ENCODE data around the gene TAF3. TPM values are rescaled to one million over a fixed set of nuclear protein-coding genes. Genes with fewer than 3 reads are reported as not detected.

Gene TAF3
- total RNA-seq, 1 experiment from 2014 or later, result 14.5 TPM

GRCh38 chr10:7986851-7987250, 168.5 kb downstream of the TAF3 start:
- Mint-ChIP-seq H3K27me3 (ENCODE audit: unreplicated experiment) (no peaks in the 10 kb centered on the region), H3K36me3 (ENCODE audit: insufficient read depth, unreplicated experiment) (no peaks in the 10 kb centered on the region), H3K9me3 (ENCODE audit: low read depth, unreplicated experiment) (no peaks in the 10 kb centered on the region), H3K4me1 (ENCODE audit: low read depth, unreplicated experiment) (no peaks in the 10 kb centered on the region), H3K27ac (ENCODE audit: unreplicated experiment) (no peak overlapping the region), H3K4me3 (ENCODE audit: low read depth, unreplicated experiment) (no peak overlapping the region)
- CTCF ChIA-PET, result no interaction called here
- no peak for TF ChIP-seq CTCF (IDR thresholded peaks at IDR 0.05; ENCODE audit: unreplicated experiment)
- DNase-seq, result no peak
- BruUV-seq (replicated peaks), result no TSS peak
- intact Hi-C loops (cut with micrococcal nuclease; ENCODE audit: unreplicated experiment), result no loop called here

GRCh38 chr10:7988989-7989388, 170.7 kb downstream of the TAF3 start:
- Mint-ChIP-seq H3K27me3 (ENCODE audit: unreplicated experiment) (no peaks in the 10 kb centered on the region), H3K9me3 (ENCODE audit: low read depth, unreplicated experiment) (no peaks in the 10 kb centered on the region), H3K36me3 (ENCODE audit: insufficient read depth, unreplicated experiment) (no peaks in the 10 kb centered on the region), H3K27ac (ENCODE audit: unreplicated experiment) (no peak overlapping the region), H3K4me1 (ENCODE audit: low read depth, unreplicated experiment) (no peaks in the 10 kb centered on the region), H3K4me3 (ENCODE audit: low read depth, unreplicated experiment) (no peak overlapping the region)
- no TSS peak for BruUV-seq (replicated peaks)
- TF ChIP-seq CTCF (IDR thresholded peaks at IDR 0.05; ENCODE audit: unreplicated experiment), result no peak
- intact Hi-C loops (cut with micrococcal nuclease; ENCODE audit: unreplicated experiment), result no loop called here
- no peak for DNase-seq
- CTCF ChIA-PET, result interaction anchor here (0.7 kb wide), 1 partner anchor 868 kb away, joined by 3 read pairs; no protein-coding TSS in a partner anchor

- no TSS peak for BruUV-seq (replicated peaks)
- Mint-ChIP-seq H3K9me3 (ENCODE audit: low read depth, unreplicated experiment) (no peaks in the 10 kb centered on the region), H3K4me1 (ENCODE audit: low read depth, unreplicated experiment) (no peaks in the 10 kb centered on the region), H3K4me3 (ENCODE audit: low read depth, unreplicated experiment) (no peak overlapping the region), H3K27ac (ENCODE audit: unreplicated experiment) (no peak overlapping the region), H3K27me3 (ENCODE audit: unreplicated experiment) (no peaks in the 10 kb centered on the region), H3K36me3 (ENCODE audit: insufficient read depth, unreplicated experiment) (no peaks in the 10 kb centered on the region)
- CTCF ChIA-PET, result no interaction called here
- intact Hi-C loops (cut with micrococcal nuclease; ENCODE audit: unreplicated experiment), result no loop called here
- no peak for TF ChIP-seq CTCF (IDR thresholded peaks at IDR 0.05; ENCODE audit: unreplicated experiment)
- no peak for DNase-seq
Measured at GRCh38 chr10:7998831-7999230, 180.5 kb downstream of the TAF3 start.

GRCh38 chr10:8004469-8005000, 186.2 kb downstream of the TAF3 start:
- Mint-ChIP-seq H3K4me1 (ENCODE audit: low read depth, unreplicated experiment) (no peaks in the 10 kb centered on the region), H3K27ac (ENCODE audit: unreplicated experiment) (no peak overlapping the region), H3K36me3 (ENCODE audit: insufficient read depth, unreplicated experiment) (no peaks in the 10 kb centered on the region), H3K27me3 (ENCODE audit: unreplicated experiment) (no peaks in the 10 kb centered on the region), H3K4me3 (ENCODE audit: low read depth, unreplicated experiment) (no peak overlapping the region), H3K9me3 (ENCODE audit: low read depth, unreplicated experiment) (peaks cover 5% of the 10 kb centered on the region)
- CTCF ChIA-PET, result no interaction called here
- intact Hi-C loops (cut with micrococcal nuclease; ENCODE audit: unreplicated experiment), result no loop called here
- no peak for DNase-seq
- no peak for TF ChIP-seq CTCF (IDR thresholded peaks at IDR 0.05; ENCODE audit: unreplicated experiment)
- no TSS peak for BruUV-seq (replicated peaks)

Measured in Calu3 (cell line).